ENCODE results near the gene ADIPOR1.

The ADIPOR1 gene

GRCh38 chr1:202966006-202966898, 8.1 kb upstream of the ADIPOR1 start:
- H3K4me3 ChIP-seq (ENCODE audit: low read depth, low read length) = peak overlapping the region; percentile 86
- no peaks in the 10 kb centered on the region for H3K9me3 ChIP-seq (ENCODE audit: severe bottlenecking)
- peaks cover 46% of the 10 kb centered on the region for H3K36me3 ChIP-seq
- TF ChIP-seq CTCF (IDR thresholded peaks at IDR 0.05; ENCODE audit: low read depth, low read length) = no peak
- H3K27me3 ChIP-seq (ENCODE audit: insufficient read depth, low read depth, severe bottlenecking) = no peaks in the 10 kb centered on the region
- peak overlapping the region; percentile 46 for H3K27ac ChIP-seq
- DNase-seq = no peak

- no peaks in the 10 kb centered on the region for H3K27me3 ChIP-seq (ENCODE audit: insufficient read depth, low read depth, severe bottlenecking)
- peaks cover 52% of the 10 kb centered on the region for H3K36me3 ChIP-seq
- no peak overlapping the region for H3K27ac ChIP-seq
- H3K4me3 ChIP-seq (ENCODE audit: low read depth, low read length) = no peak overlapping the region
- no peaks in the 10 kb centered on the region for H3K9me3 ChIP-seq (ENCODE audit: severe bottlenecking)
- no peak for TF ChIP-seq CTCF (IDR thresholded peaks at IDR 0.05; ENCODE audit: low read depth, low read length)
- no peak for DNase-seq
These were observed 7.3 kb upstream of the ADIPOR1 start for GRCh38 chr1:202965422-202965821.

GRCh38 chr1:202964791-202965410, 6.8 kb upstream of the ADIPOR1 start:
- H3K9me3 ChIP-seq (ENCODE audit: severe bottlenecking) = no peaks in the 10 kb centered on the region
- DNase-seq = no peak
- H3K36me3 ChIP-seq = peaks cover 52% of the 10 kb centered on the region
- no peaks in the 10 kb centered on the region for H3K27me3 ChIP-seq (ENCODE audit: insufficient read depth, low read depth, severe bottlenecking)
- H3K4me3 ChIP-seq (ENCODE audit: low read depth, low read length) = no peak overlapping the region
- no peak for TF ChIP-seq CTCF (IDR thresholded peaks at IDR 0.05; ENCODE audit: low read depth, low read length)
- H3K27ac ChIP-seq = no peak overlapping the region

GRCh38 chr1:202961220-202961880, 3.2 kb upstream of the ADIPOR1 start:
- Histone ChIP-seq H3K9me3 (ENCODE audit: severe bottlenecking) (no peaks in the 10 kb centered on the region), H3K36me3 (peaks cover 62% of the 10 kb centered on the region), H3K27me3 (ENCODE audit: insufficient read depth, low read depth, severe bottlenecking) (no peaks in the 10 kb centered on the region), H3K27ac (no peak overlapping the region), H3K4me3 (ENCODE audit: low read depth, low read length) (no peak overlapping the region)
- TF ChIP-seq CTCF (IDR thresholded peaks at IDR 0.05; ENCODE audit: low read depth, low read length) = no peak
- no peak for DNase-seq

- no peak for TF ChIP-seq CTCF (IDR thresholded peaks at IDR 0.05; ENCODE audit: low read depth, low read length)
- DNase-seq = peak; percentile 42
- H3K4me3 ChIP-seq (ENCODE audit: low read depth, low read length) = no peak overlapping the region
- peaks cover 62% of the 10 kb centered on the region for H3K36me3 ChIP-seq
- H3K27ac ChIP-seq = no peak overlapping the region
- H3K27me3 ChIP-seq (ENCODE audit: insufficient read depth, low read depth, severe bottlenecking) = no peaks in the 10 kb centered on the region
- H3K9me3 ChIP-seq (ENCODE audit: severe bottlenecking) = no peaks in the 10 kb centered on the region
These were observed 1.1 kb upstream of the ADIPOR1 start for GRCh38 chr1:202959276-202959620.
